A673 (cell line): ENCODE measurements around the gene TSPO. TPM values are rescaled to one million over a fixed set of nuclear protein-coding genes. Genes with fewer than 3 reads are reported as not detected.

Source experiments
- BruUV-seq: library from RNA; stranded (reverse); fragments of 400-500 nt; replicated peaks from 2 replicates; lab custom pipeline; 2021; lab: Mats Ljungman, UMichigan
- CTCF ChIA-PET: fragments of 300-600 bp; sonication (Branson Sonifier 250); formaldehyde crosslinking; loops from one replicate; lab custom pipeline; 2022; ENCODE audit warnings: antibody characterized with exemption; lab: Charles Lee
- POLR2A ChIA-PET: fragments of 300-600 bp; sonication (Branson Sonifier 250); formaldehyde crosslinking; loops from one replicate; lab custom pipeline; 2022; ENCODE audit warnings: antibody characterized with exemption; ENCODE audit not compliant: low non-redundant PET; lab: Charles Lee
- DNase-seq: peaks from one replicate; pipeline ENCODE4 v3.0.0-alpha.2; 2015; ENCODE audit warnings: low spot score
- H3K27ac ChIP-seq: fragments of 200-600 bp; sonication (generic); 2 replicates; pipeline ENCODE4 v1.5.1; 2016; ENCODE audit warnings: mixed run types, low read depth, mild to moderate bottlenecking, mixed read lengths, antibody characterized with exemption, low read length; ENCODE audit not compliant: poor library complexity, severe bottlenecking
- H3K27me3 ChIP-seq: fragments of 200-600 bp; sonication (generic); replicated peaks from 2 replicates; pipeline ENCODE4 v1.6.1; 2017; ENCODE audit warnings: mixed run types, low read depth, mild to moderate bottlenecking, mixed read lengths, antibody characterized with exemption, low read length; ENCODE audit not compliant: insufficient read depth, poor library complexity
- H3K36me3 ChIP-seq: fragments of 200-600 bp; sonication (generic); 2 replicates; pipeline ENCODE4 v1.6.1; 2016; ENCODE audit warnings: mixed run types, mild to moderate bottlenecking, mixed read lengths, antibody characterized with exemption, low read length; ENCODE audit not compliant: insufficient read depth, poor library complexity, severe bottlenecking
- H3K4me1 ChIP-seq: fragments of 200-600 bp; sonication (generic); 2 replicates; pipeline ENCODE4 v1.6.1; 2017; ENCODE audit warnings: mixed run types, mild to moderate bottlenecking, mixed read lengths, antibody characterized with exemption, low read length; ENCODE audit not compliant: insufficient read depth, poor library complexity, severe bottlenecking
- H3K4me3 ChIP-seq: fragments of 200-600 bp; sonication (generic); 2 replicates; pipeline ENCODE4 v1.5.1; 2016; ENCODE audit warnings: low read depth, mixed run types, mild to moderate bottlenecking, mixed read lengths, low read length; ENCODE audit not compliant: poor library complexity, severe bottlenecking
- H3K9me3 ChIP-seq: fragments of 200-600 bp; sonication (generic); 2 replicates; pipeline ENCODE4 v1.6.1; 2016; ENCODE audit warnings: mixed run types, low read depth, mild to moderate bottlenecking, mixed read lengths, antibody characterized with exemption, low read length; ENCODE audit not compliant: poor library complexity, severe bottlenecking
- EZH2 ChIP-seq: fragments of 200-600 bp; sonication (generic); IDR thresholded peaks from 2 replicates; pipeline ENCODE4 v1.6.1; 2017; ENCODE audit warnings: borderline replicate concordance, low read depth, mild to moderate bottlenecking, mixed read lengths, antibody characterized with exemption, low read length; ENCODE audit not compliant: poor library complexity, severe bottlenecking
- intact Hi-C: fragments of 100-400 bp; cut with micrococcal nuclease; formaldehyde crosslinking; loops from one replicate; pipeline ENCODE4 v1.10.0; 2022; ENCODE audit not compliant: unreplicated experiment
- total RNA-seq: library from RNA; stranded (reverse); gene quantifications from 2 replicates; pipeline ENCODE4 v1.2.3, GENCODE V29; 2021
- TF ChIP-seq, protein P1 (sequence below): fragments of 300-800, 200-600 bp; sonication (generic); conservative IDR thresholded peaks from 2 replicates; pipeline ENCODE4 v1.5.1; 2017; ENCODE audit warnings: low read depth, mild to moderate bottlenecking, antibody characterized with exemption, low read length, moderate library complexity, mixed read lengths

TSPO gene
- total RNA-seq, 1 experiment from 2014 or later: 105 TPM

DNA sequence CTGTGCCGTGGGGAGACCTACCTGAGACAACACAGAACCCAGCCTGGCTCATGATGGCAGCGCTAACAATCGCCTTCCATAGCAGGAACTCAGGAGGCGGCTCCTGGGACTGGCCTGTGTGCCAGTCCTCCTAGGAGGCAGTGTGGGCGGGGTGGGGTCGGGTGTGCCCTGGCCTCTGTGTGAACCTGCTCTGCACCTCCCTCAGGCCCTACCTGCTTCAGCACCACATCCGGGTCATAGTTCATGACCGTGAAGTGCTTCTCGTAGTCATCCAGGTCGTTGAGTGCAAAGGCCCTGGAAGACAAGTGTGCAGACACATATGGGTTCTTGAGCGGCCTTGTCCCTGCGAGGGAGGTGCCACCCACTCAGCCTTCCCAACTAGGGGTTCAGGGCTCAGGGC is 20.2 kb downstream of the TSPO start:
- Histone ChIP-seq H3K4me3 (no peak overlapping the region), H3K9me3 (no peaks in the 10 kb centered on the region), H3K36me3 (peaks cover 78% of the 10 kb centered on the region), H3K4me1 (no peaks in the 10 kb centered on the region), H3K27ac (no peak overlapping the region), H3K27me3 (no peaks in the 10 kb centered on the region)
- ChIA-PET POLR2A (no interaction called here), CTCF (interaction anchor here (0.7 kb wide), 1 partner anchor 198 kb away, joined by 3 read pairs; no protein-coding TSS in a partner anchor)
- BruUV-seq: no TSS peak
- no peak for DNase-seq
- intact Hi-C loops: no loop called here
- TF ChIP-seq, protein P1, sequence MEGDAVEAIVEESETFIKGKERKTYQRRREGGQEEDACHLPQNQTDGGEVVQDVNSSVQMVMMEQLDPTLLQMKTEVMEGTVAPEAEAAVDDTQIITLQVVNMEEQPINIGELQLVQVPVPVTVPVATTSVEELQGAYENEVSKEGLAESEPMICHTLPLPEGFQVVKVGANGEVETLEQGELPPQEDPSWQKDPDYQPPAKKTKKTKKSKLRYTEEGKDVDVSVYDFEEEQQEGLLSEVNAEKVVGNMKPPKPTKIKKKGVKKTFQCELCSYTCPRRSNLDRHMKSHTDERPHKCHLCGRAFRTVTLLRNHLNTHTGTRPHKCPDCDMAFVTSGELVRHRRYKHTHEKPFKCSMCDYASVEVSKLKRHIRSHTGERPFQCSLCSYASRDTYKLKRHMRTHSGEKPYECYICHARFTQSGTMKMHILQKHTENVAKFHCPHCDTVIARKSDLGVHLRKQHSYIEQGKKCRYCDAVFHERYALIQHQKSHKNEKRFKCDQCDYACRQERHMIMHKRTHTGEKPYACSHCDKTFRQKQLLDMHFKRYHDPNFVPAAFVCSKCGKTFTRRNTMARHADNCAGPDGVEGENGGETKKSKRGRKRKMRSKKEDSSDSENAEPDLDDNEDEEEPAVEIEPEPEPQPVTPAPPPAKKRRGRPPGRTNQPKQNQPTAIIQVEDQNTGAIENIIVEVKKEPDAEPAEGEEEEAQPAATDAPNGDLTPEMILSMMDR: no peak
- no peak for TF ChIP-seq EZH2

DNA sequence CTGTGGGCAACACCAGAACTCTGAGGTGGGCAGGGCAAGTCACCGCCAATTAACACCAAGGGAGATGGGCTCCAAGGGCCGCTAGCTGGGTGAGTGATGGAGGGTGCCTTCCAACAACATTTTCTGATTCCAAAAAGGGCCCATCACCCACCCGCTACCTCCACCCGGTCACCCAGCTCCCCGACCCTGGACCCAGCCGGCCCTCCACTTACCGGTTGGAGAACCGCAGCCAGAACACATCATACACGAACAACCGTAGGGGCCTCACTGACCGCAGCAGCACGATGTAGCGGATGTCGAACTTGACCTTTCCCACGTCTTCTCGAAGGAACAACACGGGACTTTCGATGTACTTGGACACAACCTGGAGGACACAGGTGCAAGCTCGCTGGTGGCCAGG is 20.8 kb downstream of the TSPO start:
- Histone ChIP-seq H3K36me3 (peaks cover 78% of the 10 kb centered on the region), H3K27ac (no peak overlapping the region), H3K27me3 (no peaks in the 10 kb centered on the region), H3K9me3 (no peaks in the 10 kb centered on the region), H3K4me1 (no peaks in the 10 kb centered on the region), H3K4me3 (no peak overlapping the region)
- ChIA-PET CTCF (interaction anchor here (0.7 kb wide), 1 partner anchor 199 kb away, joined by 3 read pairs; no protein-coding TSS in a partner anchor), POLR2A (no interaction called here)
- no TSS peak for BruUV-seq
- TF ChIP-seq, protein P1: no peak
- no peak for TF ChIP-seq EZH2
- intact Hi-C loops: no loop called here
- DNase-seq: no peak

DNA sequence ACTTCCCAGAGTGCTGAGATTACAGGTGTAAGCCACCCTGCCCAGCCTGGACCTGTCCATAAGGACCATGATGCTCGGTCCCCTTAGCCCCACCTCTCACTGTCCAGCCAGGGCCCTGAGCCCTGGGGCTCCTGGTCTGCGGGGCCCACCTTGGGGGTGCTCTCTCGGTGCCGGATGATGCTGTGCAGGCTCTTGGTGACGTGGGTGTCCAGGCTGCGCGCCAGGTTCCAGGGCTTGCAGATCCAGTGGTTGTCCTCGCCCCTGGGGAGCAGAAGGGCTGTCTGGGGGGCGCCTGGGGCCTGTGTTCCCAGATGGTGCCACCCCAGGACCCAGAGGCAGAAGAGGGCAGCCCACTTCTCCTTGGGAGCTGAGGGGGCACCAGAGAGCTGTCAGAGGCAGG is 22.2 kb downstream of the TSPO start:
- ChIA-PET CTCF (no interaction called here), POLR2A (no interaction called here)
- Histone ChIP-seq H3K4me1 (no peaks in the 10 kb centered on the region), H3K36me3 (peaks cover 70% of the 10 kb centered on the region), H3K4me3 (no peak overlapping the region), H3K9me3 (no peaks in the 10 kb centered on the region), H3K27me3 (no peaks in the 10 kb centered on the region), H3K27ac (no peak overlapping the region)
- BruUV-seq: no TSS peak
- intact Hi-C loops: no loop called here
- TF ChIP-seq, protein P1: no peak
- no peak for TF ChIP-seq EZH2
- DNase-seq: no peak
